ENCODE measurements around the gene ASB15. TPM values are rescaled to one million over a fixed set of nuclear protein-coding genes. Genes with fewer than 3 reads are reported as not detected.

Gene ASB15
- total RNA-seq, 5 donors from 2014 or later (not counting 1 experiment from before 2014, with no cell fraction given) = not detected

DNA sequence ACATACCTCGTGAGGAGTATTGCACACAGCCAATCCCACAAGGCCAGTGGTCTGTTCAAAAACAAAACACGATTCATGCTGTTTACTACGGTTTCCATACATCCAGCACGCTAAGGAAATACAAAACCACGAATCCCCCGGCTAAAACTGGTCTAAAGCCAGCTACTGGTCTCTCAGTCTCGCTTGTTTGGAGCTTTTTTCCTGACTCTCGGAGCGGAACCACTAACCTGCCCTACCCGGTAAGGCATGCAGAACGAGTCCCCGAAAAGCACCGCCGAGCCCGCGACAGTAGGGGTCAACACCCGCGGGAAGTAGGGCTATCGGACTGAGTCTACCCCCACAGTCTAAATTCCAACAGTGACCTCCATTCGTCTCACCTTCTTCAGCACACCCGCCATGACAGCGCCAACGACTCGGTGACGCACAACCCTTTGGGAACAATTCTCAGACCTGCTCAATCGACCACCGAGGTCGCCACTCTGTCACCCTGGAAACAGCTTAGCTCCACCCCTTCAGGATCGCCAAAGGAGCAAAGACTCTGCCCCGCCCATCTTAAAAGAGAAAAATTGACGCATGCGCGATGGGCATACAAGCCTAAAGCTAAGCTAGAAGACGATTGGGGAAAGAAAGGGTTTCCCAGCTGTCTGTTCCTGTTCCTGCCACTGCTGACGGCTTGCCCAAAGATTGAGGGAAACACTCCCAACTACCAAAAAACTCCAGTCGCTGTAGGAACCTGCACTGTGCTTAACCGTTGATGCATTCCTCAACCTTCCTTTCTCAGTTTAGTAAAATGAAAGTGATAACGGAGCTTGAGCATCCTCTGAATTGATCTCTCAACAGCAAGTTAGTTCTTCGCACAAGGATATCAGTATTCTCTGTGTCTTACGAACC lies 44.0 kb upstream of the ASB15 start, which contains the start of gene NDUFA5:
TSS of gene NDUFA5 (minus strand) at position 421 of the 891 bp plus-strand sequence. CDS start at position 398, 23 bp downstream.
- CTCF ChIA-PET = interaction anchor here (0.5 to 2.9 kb wide), 9 partner anchors 10 to 192 kb away, joined by 3 to 29 read pairs (median 3); partner anchors contain the start of genes IQUB (in 2 of the 2) and WASL (in 1 of the 2)
- Histone ChIP-seq H3K27ac (ENCODE audit: low read length) (peak within 1 kb of the TSS; percentile 84), H3K4me1 (ENCODE audit: control insufficient read depth in 1 of 2, extremely low read depth in 1 of 2, insufficient read depth in 2 of 2, low read length in 2 of 2) (peaks cover 10 to 12% of the 10 kb centered on the region in 2 experiments), H3K36me3 (ENCODE audit: control insufficient read depth in 2 of 2, extremely low read depth in 1 of 2, insufficient read depth in 1 of 2, low read length in 1 of 2) (peaks cover 0 to 10% of the 10 kb centered on the region in 2 donors), H3K4me3 (ENCODE audit: control insufficient read depth in 1 of 2, extremely low read depth in 1 of 2, low read length in 1 of 2) (peak within 1 kb of the TSS; percentile 76 to 97), H3K27me3 (replicated peaks in 1 of 2; ENCODE audit: control insufficient read depth in 2 of 2, extremely low read depth in 1 of 2, insufficient read depth in 2 of 2, low read length in 1 of 2) (no peaks in the 10 kb centered on the region), H3K9me3 (no peaks in the 10 kb centered on the region)
- ATAC-seq (replicated peaks in 1 of 4) (peak; percentile 96 to 99 (median 97)), DNase-seq (peak; percentile 91 to 99 (median 96))
- POLR2A ChIA-PET = interaction anchor here (0.5 to 2.5 kb wide), 5 partner anchors 22 to 191 kb away, joined by 3 to 16 read pairs (median 4); partner anchors contain the start of genes IQUB (in 2 of the 2) and WASL (in 1 of the 2)
- peaks cover 12% of the 10 kb centered on the region in 3 donors for H3K4me1 Mint-ChIP-seq
- H3K36me3 Mint-ChIP-seq = peaks cover 7% of the 10 kb centered on the region
- H3K27me3 Mint-ChIP-seq = peaks cover 2 to 6% of the 10 kb centered on the region in 2 donors
- 2% methylated on average over 29 of the region's 40 CpGs for WGBS (ENCODE audit: insufficient coverage)
- H3K27ac Mint-ChIP-seq = no peak within 1 kb of the TSS
- no peak within 1 kb of the TSS for H3K4me3 Mint-ChIP-seq
- no peaks in the 10 kb centered on the region for H3K9me3 Mint-ChIP-seq

GRCh38 chr7:123558289-123558874 lies 43.2 kb upstream of the ASB15 start:
- no peaks in the 10 kb centered on the region for H3K9me3 ChIP-seq
- WGBS (ENCODE audit: insufficient coverage) = 94% methylated on average over 2 of the region's 4 CpGs
- peak overlapping the region; percentile 76 to 97 for H3K4me3 ChIP-seq (ENCODE audit: control insufficient read depth in 1 of 2, extremely low read depth in 1 of 2, low read length in 1 of 2)
- ATAC-seq (replicated peaks in 1 of 4) = no peak
- no peak for DNase-seq
- ChIA-PET POLR2A (interaction anchor here (0.5 to 2.5 kb wide), 4 partner anchors 23 to 190 kb away, joined by 4 to 16 read pairs (median 4); partner anchors contain the start of genes IQUB (in 2 of the 2) and WASL (in 1 of the 2)), CTCF (interaction anchor here (0.9 to 2.9 kb wide), 7 partner anchors 14 to 191 kb away, joined by 3 to 29 read pairs (median 3); partner anchors contain the start of genes IQUB (in 1 of the 2) and WASL (in 1 of the 2))
- no peaks in the 10 kb centered on the region for H3K27me3 ChIP-seq (replicated peaks in 1 of 2; ENCODE audit: control insufficient read depth in 2 of 2, extremely low read depth in 1 of 2, insufficient read depth in 2 of 2, low read length in 1 of 2)
- Mint-ChIP-seq H3K4me1 (peaks cover 4 to 5% (median 5%) of the 10 kb centered on the region in 3 donors), H3K4me3 (no peak overlapping the region), H3K27ac (no peak overlapping the region), H3K9me3 (no peaks in the 10 kb centered on the region), H3K36me3 (peaks cover under 1% of the 10 kb centered on the region), H3K27me3 (peaks cover 2 to 6% of the 10 kb centered on the region in 2 donors)
- peaks cover 10 to 12% of the 10 kb centered on the region in 2 experiments for H3K4me1 ChIP-seq (ENCODE audit: control insufficient read depth in 1 of 2, extremely low read depth in 1 of 2, insufficient read depth in 2 of 2, low read length in 2 of 2)
- H3K27ac ChIP-seq (ENCODE audit: low read length) = peak overlapping the region; percentile 84
- peaks cover 0 to 7% of the 10 kb centered on the region in 2 donors for H3K36me3 ChIP-seq (ENCODE audit: control insufficient read depth in 2 of 2, extremely low read depth in 1 of 2, insufficient read depth in 1 of 2, low read length in 1 of 2)

GRCh38 chr7:123562121-123562520 lies 39.5 kb upstream of the ASB15 start:
- ATAC-seq (replicated peaks in 1 of 4) (no peak), DNase-seq (no peak)
- Mint-ChIP-seq H3K9me3 (no peaks in the 10 kb centered on the region), H3K27me3 (peaks cover 2 to 10% of the 10 kb centered on the region in 2 donors), H3K4me1 (no peaks in the 10 kb centered on the region), H3K4me3 (no peak overlapping the region), H3K27ac (no peak overlapping the region), H3K36me3 (no peaks in the 10 kb centered on the region)
- H3K27ac ChIP-seq (ENCODE audit: low read length) = no peak overlapping the region
- no peaks in the 10 kb centered on the region for H3K36me3 ChIP-seq (ENCODE audit: control insufficient read depth in 2 of 2, extremely low read depth in 1 of 2, insufficient read depth in 1 of 2, low read length in 1 of 2)
- no peak overlapping the region for H3K4me3 ChIP-seq (ENCODE audit: control insufficient read depth in 1 of 2, extremely low read depth in 1 of 2, low read length in 1 of 2)
- POLR2A ChIA-PET = interaction anchor here in 1 of 2 donors (0.6 kb wide), 1 partner anchor 27 kb away, joined by 4 read pairs; no protein-coding TSS in a partner anchor
- no peaks in the 10 kb centered on the region for H3K9me3 ChIP-seq
- no peaks in the 10 kb centered on the region for H3K27me3 ChIP-seq (replicated peaks in 1 of 2; ENCODE audit: control insufficient read depth in 2 of 2, extremely low read depth in 1 of 2, insufficient read depth in 2 of 2, low read length in 1 of 2)
- H3K4me1 ChIP-seq (ENCODE audit: control insufficient read depth in 1 of 2, extremely low read depth in 1 of 2, insufficient read depth in 2 of 2, low read length in 2 of 2) = peaks cover 4 to 5% of the 10 kb centered on the region in 2 experiments
- CTCF ChIA-PET = interaction anchor here (0.6 to 1.2 kb wide), 2 partner anchors 17 to 173 kb away, joined by 3 to 6 read pairs; no protein-coding TSS in a partner anchor

GRCh38 chr7:123569352-123570010 lies 32.1 kb upstream of the ASB15 start:
- Mint-ChIP-seq H3K4me3 (no peak overlapping the region), H3K27me3 (peaks cover 0 to 7% of the 10 kb centered on the region in 2 donors), H3K27ac (no peak overlapping the region), H3K9me3 (no peaks in the 10 kb centered on the region), H3K4me1 (no peaks in the 10 kb centered on the region), H3K36me3 (no peaks in the 10 kb centered on the region)
- Histone ChIP-seq H3K4me3 (ENCODE audit: control insufficient read depth in 1 of 2, extremely low read depth in 1 of 2, low read length in 1 of 2) (no peak overlapping the region), H3K4me1 (ENCODE audit: control insufficient read depth in 1 of 2, extremely low read depth in 1 of 2, insufficient read depth in 2 of 2, low read length in 2 of 2) (no peaks in the 10 kb centered on the region), H3K27ac (ENCODE audit: low read length) (no peak overlapping the region), H3K27me3 (replicated peaks in 1 of 2; ENCODE audit: control insufficient read depth in 2 of 2, extremely low read depth in 1 of 2, insufficient read depth in 2 of 2, low read length in 1 of 2) (peaks cover 0 to 3% of the 10 kb centered on the region in 2 experiments), H3K9me3 (no peaks in the 10 kb centered on the region), H3K36me3 (ENCODE audit: control insufficient read depth in 2 of 2, extremely low read depth in 1 of 2, insufficient read depth in 1 of 2, low read length in 1 of 2) (no peaks in the 10 kb centered on the region)
- peak in 1 of 4 experiments; percentile 10 for ATAC-seq (replicated peaks in 1 of 4)
- ChIA-PET CTCF (no interaction called here), POLR2A (no interaction called here)
- DNase-seq = no peak
- WGBS (ENCODE audit: insufficient coverage) = 0% methylated on average over 1 of the region's 2 CpGs

DNA sequence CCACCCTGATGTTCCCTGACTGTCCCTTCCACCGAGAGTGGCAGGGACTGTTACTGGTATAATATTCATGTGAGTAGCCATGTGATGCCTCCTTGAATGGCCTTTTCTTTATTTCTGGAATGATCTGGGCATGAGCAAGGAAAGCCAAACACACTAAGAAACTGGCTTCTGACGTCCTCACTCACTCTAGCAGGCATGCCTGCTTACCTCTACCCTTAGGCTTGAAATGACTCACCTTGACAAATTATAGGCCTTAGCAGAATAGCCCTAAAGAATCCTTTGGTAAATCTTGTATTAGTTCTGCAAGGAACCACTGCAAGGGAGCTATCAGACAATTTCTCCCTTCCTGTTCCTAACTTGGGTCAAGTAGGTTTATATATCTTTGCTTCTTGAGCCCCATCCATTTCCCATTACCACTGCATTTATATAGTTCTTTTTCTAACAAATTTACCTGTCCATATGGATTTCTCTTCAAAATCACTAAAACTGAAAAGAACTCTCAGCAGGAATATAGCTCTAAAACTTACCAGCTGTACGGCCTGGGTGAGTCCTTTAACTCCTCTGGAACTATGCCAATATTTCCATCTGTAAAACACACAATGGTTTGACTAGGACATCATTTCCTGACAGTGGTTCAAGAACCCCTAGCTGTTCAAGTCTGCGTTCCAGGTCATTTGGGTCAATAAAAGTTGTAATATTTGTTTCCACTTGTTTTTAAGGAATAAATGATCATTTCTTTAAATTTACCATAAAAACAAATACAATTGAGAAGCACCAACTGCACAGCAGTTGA lies 31.0 kb upstream of the ASB15 start:
- POLR2A ChIA-PET = no interaction called here
- WGBS (ENCODE audit: insufficient coverage) = 80% methylated on average over 1 of the region's 4 CpGs
- CTCF ChIA-PET = no interaction called here

More for the DNA sequence above, 31.0 kb upstream of the ASB15 start:
- Mint-ChIP-seq H3K4me3 (no peak overlapping the region), H3K27me3 (peaks cover 0 to 7% of the 10 kb centered on the region in 2 donors), H3K27ac (no peak overlapping the region), H3K4me1 (no peaks in the 10 kb centered on the region), H3K36me3 (no peaks in the 10 kb centered on the region), H3K9me3 (no peaks in the 10 kb centered on the region)
- no peak overlapping the region for H3K27ac ChIP-seq (ENCODE audit: low read length)
- H3K4me3 ChIP-seq (ENCODE audit: control insufficient read depth in 1 of 2, extremely low read depth in 1 of 2, low read length in 1 of 2) = no peak overlapping the region
- DNase-seq (no peak), ATAC-seq (replicated peaks in 1 of 4) (no peak)
- peaks cover 0 to 3% of the 10 kb centered on the region in 2 experiments for H3K27me3 ChIP-seq (replicated peaks in 1 of 2; ENCODE audit: control insufficient read depth in 2 of 2, extremely low read depth in 1 of 2, insufficient read depth in 2 of 2, low read length in 1 of 2)
- H3K9me3 ChIP-seq = no peaks in the 10 kb centered on the region
- H3K36me3 ChIP-seq (ENCODE audit: control insufficient read depth in 2 of 2, extremely low read depth in 1 of 2, insufficient read depth in 1 of 2, low read length in 1 of 2) = no peaks in the 10 kb centered on the region
- no peaks in the 10 kb centered on the region for H3K4me1 ChIP-seq (ENCODE audit: control insufficient read depth in 1 of 2, extremely low read depth in 1 of 2, insufficient read depth in 2 of 2, low read length in 2 of 2)
